ENCODE results near the gene VSIG10L.

Gene VSIG10L

DNA sequence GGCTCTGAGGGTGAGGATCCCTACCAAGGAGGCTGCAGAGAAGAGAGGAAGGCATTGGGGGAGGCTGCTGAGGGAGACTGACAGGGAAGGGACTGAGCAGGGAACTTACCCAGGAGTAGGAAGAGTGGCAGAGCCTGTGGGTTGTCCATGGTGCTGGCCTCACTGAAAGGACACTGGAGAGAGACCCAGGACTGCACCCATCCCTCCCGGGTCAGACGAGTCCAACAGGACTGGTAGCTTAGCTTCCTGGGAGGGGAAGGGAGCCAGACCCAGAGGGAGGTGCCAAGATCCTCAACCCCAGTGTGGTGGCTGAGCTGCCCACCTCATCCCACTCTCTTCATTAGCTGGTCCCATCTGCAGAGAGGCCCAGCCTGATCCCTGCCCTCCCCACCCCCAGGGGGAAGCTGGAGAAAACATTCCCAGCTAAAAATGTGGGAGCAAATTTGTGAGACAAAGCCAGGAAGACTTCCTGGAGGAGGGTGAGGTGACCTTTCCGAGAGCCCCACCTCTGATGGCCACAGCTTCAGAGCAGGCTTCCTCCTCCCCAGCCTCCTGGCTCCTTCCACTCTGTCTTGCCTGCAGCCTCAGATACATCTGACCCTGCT, at the start of gene VSIG10L:
VSIG10L (minus strand) TSS at position 164 of the 605 bp plus-strand sequence; CDS start at position 149, 15 bp downstream.
- DNase-seq, result no peak

DNA sequence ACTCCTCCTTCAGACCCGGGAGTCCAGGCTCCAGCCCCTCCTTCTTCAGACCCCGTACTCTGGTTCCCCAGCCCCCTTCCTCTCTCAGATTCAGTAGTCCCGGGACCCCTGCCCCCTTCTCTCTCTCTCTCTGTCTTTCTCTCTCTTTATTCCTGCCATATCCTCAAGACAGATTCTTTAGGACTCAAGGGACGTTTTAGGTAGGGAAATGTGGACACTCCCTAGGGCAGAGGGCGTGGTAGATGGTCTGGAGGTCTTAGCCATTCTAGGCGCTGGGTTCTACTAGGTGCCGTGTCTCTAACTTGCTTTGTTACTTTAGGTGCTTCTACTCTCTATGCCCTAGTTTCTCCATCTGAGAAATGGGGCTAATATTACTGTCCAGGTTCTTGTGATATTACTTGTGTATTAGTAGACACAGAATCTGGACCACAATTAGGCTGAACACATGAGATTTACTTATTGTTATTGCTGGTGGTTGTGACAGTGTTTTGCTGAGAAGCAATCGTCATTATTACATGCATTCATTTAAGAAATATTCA, 49.2 kb upstream of the VSIG10L start:
- no peak for DNase-seq

DNA sequence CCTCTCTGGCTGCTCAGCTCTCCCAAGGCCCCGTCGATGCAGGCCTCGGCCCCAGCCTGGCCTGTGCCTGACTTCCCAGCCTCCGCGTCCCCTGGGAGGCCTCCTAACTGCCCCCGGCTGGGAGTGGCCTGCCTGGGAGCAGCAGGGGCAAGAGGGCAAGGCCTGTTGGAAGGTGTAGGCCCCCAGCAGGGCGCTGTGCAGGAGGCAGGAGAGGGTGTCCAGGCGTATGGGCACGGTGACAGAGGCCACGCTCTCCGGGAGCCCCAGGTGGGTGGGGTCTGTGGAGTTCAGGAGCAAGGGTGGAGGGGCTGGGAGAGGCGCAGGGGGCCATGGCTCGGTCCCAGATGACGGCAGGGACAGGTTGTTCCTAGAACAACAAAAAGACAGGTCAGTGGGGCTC, 47.2 kb upstream of the VSIG10L start:
- DNase-seq, result no peak

DNA sequence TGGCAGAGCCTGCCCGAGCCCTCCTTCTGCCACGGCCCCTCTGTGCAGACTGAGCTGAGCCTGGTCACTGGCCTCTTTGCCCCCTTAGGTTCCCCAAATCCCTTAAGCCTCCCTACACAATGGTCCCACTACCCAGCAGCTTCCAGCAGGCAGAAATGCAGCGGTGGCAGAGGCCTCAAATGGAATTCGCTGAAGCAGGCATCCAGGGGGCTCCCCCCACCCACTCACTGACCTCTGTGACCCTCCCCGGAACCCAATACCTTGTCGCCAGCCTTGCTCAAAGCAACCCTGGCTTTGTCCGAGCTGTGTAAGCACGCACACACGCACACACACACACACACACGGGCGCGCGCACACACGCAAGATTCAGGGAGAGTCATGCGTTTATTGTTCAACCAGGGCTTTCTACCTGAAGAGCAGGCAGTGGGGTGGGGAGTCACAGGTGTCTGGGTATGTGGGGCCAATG, 46.0 kb upstream of the VSIG10L start, which contains the start of gene LIM2:
LIM2 (minus strand) TSS at position 51 of the 466 bp plus-strand sequence. CDS start 531 bp downstream, outside the sequence.
- no peak for DNase-seq

DNA sequence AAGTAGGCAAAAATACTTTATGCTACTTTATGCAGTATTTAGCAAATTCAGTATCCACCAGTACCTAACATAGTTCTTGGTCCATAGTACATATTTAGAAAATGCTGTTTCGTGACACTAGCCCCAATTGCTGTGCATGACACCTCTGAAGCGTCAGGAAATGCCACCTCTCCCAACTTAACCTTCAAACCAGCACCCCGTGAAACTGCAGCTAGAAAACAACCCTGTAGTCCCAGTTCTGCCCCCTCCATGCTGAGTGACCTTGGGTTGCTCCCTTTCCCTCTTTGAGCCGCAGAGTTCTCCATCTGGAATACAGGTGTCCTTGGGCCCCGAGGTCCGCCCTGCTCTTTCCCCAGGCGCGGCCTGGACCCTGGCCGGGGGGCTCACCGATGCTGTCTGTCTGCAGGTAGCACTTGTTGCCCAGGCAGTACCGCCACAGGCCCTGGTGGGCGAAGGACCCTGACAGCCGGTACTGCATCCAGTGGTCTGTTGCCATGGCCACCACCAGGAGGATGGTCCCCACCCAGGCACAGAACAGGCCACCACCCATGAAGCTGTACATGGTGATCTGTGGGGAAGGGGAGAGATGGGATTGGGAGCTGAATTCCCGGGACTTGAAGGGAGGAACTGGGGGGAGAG, 45.1 kb upstream of the VSIG10L start:
- DNase-seq, result no peak

DNA sequence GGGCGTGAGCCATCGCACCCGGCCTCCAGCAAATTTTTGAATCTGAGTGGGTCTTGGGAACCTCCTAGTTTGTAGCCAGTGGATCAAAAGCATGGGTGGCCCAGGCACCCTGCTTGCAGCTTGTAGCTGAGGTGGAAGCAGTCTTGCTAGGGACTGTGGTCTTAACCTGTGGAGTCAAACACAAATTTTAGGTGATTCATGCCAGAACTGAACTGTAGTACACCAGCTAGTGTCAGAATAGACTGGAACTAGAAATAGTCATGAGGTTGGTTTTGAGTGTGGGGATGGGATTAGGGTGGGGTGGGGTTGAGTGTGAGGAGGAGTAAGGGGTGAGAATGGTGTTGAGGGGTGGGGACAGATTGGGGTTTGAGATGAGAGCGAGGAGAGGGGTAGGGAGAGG, 40.1 kb upstream of the VSIG10L start:
- DNase-seq, result no peak

DNA sequence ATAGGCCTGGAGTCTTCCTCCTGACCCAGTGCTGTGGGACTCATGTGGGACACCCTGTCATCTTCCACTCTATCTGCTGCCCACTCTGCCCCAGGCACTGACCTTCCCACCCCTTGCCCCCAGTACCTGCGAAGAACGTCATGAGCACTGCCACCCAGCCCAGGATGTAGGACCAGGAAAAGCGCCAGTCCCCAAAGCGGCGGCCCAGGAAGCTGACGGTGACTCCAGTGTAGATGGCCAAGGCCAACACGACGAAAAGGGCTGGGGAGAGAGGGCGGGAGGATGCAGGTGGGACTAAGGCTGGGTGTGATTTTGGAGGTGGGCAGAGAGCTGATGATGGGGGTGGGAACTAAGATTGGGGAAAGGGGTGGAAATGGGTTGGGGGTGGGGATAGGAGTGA, 38.4 kb upstream of the VSIG10L start:
- DNase-seq, result no peak

DNA sequence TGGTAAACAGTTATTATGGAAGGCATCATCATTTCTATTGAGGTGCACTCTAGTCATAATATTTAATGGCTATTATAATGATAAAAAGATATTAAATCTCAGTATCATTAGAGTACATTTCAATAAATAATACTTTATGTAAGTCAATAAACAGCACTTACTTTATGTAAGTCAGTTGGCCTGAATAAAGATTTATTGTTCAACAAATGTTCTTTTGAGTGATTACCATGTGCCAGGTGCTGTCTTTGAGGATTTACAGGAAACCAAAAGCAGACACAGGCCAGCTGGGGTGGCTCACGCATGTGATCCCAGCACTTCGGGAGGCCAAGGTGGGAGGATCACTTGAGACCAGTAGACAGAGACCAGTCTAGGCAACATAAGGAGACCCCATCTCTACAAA, 35.5 kb upstream of the VSIG10L start:
- no peak for DNase-seq

DNA sequence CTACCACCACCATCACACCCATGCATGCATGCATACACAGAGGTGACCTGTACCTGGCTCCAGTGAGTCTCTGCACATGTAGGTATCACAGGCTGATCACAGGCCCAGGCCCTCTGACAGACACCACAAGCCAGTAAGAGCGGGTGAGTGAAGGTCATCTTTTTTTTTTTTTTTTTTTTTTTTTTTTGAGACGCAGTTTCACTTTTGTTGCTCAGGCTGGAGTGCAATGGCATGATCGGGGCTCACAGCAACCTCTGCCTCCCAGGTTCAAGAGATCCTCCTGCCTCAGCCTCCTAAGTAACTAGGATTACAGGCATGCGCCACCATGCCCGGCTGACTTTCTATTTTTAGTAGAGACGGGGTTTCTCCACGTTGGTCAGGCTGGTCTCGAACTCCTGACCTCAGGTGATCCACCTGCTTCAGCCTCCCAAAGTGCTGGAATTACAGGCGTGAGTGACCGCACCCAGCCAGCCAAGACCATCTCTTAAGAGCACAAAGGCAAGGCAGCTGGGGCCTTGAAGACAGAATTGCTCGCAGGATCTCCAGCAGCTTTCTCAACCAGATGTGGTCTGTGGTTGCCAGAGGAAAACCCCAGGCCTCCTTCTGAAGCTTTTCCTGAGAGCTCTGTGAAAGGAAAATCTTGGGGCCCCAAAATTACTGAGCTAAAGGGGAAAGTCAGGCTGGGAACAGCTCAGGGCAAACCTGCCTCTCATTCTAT, 33.7 kb upstream of the VSIG10L start:
- no peak for DNase-seq

DNA sequence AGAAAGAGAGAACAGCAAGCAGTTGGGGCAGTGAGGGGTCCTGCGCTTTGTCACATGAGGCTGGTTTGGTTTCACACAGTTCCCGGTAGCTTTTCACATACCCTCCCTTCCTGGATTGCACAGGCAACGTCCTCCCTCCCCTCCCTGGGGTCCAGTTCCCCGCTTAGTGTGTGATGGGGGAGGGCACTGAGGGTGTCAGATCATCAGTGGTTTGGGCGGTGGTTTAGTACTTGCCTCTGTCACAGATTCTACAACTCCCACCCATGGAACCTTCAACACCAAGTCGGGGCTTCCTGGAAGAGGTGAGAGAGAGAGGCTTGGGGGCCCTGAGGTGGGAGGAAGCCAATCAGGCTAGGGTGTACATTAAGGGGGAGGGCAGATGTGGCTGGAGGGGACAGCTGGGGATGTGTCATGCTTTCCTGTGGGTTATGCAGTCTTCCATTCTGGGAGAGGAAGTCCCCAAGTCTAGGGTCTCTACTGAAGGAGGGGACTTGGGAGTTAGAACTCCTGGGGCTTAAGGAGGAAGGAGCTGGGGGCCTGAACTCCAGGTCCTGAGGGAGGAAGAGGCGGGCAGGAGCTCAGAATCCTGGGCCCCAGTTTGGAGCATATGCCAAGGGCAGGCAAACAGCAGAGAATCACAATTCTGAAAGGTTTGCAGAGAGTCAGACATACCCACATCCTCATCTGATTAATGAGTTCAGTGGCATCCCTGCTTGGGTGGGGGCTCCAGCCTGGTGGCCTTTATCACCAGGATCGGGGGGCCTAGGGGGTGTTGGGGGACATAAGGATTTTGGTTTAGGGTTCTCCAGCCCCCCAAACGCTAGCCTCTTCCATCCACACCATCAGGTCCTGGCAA, 30.9 kb upstream of the VSIG10L start, which contains the start of gene NKG7:
NKG7 (minus strand) TSS at position 6 of the 856 bp plus-strand sequence. CDS start 119 bp downstream, outside the sequence.
- DNase-seq, result no peak

DNA sequence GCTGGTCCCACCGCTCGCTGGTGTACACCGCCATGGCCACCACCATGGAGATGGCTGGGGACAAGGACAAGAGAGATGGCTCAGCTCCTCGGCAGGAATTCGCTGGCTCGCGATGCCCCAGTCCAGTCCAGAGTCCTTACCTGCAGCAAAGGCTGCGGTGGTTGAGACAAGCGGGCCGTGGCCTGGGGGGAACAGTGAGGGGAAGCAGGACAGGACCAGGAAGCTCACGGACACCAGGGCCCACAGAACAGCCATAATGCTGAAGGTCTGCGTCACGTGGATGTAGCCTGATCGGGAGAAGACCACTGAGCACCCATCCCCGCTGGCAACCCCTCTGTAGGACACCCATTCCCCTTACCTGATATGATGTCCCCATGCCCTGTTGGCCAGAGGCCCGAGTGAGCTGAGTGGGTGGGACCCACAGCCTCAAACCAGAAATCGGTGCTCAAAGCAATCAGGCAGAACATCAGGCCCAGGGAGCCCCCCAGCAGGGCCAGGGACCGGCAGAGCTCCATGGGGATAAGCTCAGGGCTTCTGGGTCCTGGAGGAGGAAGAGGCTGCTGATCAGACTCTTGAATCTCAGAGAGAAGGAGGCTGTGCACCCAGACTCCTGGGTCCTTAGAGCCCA, 30.2 kb upstream of the VSIG10L start:
- no peak for DNase-seq

DNA sequence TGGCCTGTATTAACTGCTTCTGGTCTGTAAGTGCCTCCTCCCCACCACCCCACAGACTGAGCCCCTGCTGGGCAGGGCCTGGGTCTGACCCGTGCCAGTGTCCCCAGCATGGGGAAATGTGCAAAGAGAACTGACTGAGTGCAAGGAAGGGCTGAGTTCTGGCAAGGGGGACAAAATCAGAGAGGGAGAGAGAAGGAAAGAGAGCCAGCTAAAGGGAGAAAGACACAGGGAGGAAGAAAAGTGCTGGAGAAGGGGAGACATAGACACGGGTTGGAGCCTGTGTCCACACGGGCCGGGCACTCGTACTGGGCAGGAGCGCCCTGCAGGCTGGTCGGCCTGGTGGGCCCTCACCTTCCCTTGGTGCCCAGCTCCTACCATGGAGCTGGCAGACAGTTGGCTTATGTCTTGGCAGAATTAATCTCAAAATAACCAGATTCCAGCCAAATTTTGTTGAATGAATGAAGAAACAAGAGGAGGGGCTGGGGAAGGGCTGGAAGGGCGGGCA, 29.3 kb upstream of the VSIG10L start:
- DNase-seq, result no peak

DNA sequence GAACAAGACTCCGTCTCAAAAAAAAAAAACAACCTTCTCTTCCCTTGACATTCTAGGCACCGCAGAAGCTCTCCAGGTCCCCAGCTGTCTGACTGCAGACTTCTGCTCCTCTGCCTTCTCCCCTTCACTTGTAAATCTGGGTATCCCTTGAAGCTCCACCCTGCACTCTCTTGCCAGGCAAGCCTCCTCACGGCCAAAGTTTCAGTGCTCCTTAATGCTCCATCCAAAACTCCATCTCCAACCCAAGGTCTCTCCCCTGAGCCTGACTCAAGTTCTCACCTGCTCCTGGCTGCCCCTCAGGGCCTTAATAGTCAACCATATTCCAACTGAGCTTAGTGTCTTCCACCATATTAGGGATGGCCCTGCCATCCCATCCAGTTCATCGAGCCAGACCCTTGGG, 28.3 kb upstream of the VSIG10L start:
- DNase-seq, result no peak

DNA sequence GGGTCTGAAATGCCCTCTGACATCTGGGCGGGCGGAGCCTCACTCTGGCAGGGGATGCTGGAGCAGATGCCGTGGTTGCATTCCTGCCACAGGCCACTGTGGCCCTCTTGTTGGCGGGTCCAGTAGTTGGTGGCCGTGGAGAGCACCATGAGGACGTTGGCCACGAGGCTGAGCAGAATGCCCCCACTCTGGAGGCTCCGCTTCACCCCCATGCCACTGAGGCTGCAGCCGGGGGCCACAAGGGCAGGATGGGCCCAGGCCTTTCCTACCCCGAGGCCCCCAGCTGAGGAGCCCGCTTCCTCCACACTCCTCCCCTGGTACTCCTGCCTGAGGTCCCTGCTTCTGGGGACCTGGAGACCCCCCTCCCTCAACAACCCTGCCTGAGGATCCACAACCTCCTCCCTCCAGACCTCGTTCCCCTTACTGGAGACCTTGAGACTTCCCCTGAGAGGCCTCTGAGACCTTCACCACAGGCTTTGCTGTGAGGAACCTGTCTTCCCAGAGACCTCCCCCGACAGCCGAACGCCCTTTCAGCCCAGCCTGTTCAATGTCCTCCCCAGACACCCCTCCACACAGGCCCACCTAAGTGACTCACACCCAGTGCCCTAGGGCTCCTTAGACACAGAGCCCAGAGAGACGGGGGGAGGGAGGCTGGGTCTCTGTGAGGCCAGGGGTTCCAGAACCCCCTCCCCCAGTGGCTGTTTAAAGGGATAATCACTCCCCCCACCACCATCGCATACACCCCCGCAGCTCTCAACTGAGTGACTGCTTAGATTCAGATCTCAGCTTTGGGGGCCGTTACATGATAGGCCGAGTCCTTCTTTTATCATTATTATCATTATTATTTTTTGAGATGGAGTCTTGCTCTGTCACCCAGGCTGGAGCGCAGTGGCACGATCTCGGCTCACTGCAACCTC, 26.7 kb upstream of the VSIG10L start, which contains the start of gene CLDND2:
CLDND2 (minus strand) TSS at position 638 of the 917 bp plus-strand sequence; CDS start at position 212, 426 bp downstream.
- no peak for DNase-seq

DNA sequence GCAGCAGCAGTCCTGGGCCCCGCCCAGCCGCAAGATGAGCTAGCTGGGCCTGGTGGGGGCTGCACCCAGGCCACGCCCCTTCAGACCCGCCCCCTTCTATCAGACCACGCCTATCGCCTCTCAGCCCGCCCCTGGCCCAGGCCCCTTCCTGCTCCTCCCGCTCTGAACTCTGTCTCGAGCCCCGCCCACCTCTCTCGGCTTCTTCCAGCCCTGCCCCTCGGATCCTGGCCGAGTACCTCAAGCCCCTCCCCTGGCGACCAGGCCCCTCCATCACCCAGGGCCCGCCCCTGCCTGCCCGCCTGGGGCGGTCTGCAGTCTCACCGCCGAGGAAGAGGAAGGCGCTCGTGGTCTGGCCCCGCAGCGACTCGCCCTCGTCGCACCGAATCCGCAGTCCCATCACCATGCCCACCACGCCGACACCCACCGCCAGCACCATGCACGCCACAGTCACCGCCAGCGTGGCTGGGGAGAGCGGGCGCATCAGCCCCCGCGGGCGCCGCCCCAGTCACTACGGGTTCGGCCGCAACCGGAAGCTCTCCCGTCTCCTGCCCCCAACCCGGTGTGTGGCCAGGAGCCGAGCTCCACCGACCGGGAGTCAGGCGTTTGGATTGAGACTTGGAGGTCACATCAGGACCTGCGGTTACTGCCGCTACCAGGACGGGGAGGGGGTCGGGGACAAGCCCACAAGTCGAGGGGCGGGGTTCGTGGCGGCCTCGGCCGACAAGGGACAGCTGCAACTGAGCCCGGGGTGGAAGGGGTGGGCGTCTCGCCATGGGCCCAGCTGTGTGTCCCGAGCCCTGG, 25.8 kb upstream of the VSIG10L start:
- DNase-seq, result no peak

DNA sequence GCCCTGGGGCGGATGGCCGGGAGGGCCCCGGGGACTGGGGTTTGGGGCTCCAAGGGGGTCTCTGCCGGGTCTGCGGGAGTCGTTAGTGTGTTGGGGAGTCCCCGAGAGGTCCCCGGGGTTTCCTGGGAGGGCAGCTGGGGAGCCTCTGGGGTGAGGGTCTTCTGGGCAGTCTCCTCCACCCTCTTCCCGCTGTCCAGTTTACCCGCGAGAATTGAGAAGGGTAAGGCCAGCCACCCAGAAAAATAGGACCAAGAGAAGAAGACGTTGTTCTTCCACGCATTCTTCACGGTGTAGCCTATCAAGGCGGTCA, 25.3 kb upstream of the VSIG10L start:
- no peak for DNase-seq

DNA sequence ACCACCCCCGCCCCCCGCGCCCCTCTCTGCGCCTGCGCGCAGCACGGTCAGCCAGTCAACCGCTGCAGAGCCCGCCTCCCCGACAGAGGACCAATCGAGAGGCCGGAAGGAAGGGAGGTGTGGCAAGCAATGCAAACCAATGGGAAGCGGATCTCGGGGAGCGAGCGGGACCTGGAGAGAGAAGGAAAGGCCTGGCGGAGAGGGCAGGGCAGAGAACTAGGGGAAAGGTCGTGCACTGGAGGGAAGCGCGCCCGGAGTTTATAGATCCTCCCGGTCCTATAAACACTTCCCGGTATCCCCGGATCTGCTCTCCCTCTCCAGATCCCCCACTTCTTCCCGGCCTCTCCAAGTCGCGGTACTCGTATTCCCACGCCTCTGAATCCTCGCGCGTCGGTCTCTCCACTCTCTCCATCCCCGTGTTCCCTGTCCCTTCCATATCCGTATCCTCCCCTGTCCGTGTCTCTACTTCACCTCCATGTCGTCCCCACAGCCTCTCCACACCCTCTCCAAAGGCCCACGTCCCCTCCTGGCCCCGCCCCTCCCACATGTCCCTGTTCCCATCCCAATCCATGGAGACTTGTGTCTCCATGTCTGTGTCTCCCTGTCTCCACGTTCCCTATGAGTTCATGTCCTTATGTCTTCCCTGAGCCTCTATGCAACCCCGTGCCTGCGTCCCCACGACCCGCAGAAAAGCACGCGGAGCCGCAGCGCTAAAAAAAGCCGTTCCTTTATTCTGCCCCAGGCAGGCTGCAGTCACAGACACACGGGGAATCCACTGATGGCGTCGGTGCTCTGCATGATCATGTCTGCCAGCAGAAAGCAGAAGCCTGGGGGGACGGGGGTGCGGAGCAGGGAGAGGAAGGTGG, 24.7 kb upstream of the VSIG10L start:
- no peak for DNase-seq

DNA sequence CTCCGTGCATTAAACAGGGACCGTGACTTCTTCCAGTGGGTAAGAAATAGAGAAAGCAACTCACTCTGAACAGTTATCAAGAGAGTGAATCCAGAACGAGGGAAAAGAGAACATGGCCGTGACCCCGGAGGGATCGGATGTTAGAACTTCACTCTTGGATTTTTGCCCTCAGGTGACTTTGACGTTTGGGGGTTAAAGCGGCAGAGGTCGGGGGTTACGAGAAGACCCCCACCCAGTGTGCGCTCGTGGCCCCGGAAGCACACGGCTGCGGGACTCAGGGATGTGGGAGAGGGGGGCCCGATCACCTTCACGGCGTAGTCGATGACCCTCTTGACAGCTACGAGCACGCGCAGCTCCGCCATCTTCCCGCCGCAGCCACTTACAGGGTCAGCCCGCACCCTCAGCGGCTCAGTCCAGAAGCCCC, 24.0 kb upstream of the VSIG10L start, which contains the start of gene ETFB:
ETFB (minus strand) TSS at position 424 of the 424 bp plus-strand sequence; CDS start at position 362, 62 bp downstream.
- no peak for DNase-seq

Measured in NCI-H510A (cell line).